Stimulated activated CD8-positive, alpha-beta memory T cell treated with anti-CD3 and anti-CD28 coated beads, Interleukin-2, amount 100 ng/mL, for 48 hours (primary cell): Measurements from ENCODE around the gene CACNB2.
"Not testable (repeated sequence)": the region's sequence is repeated elsewhere in the genome, so short reads cannot be mapped to it uniquely, and the experiment has no call there.

Experiments used
- DNase-seq, 2 donors: peaks; one replicate each; pipeline ENCODE4 v3.0.0-alpha.2; 2020; ENCODE audit warnings: low read depth in 2 of 2

Gene CACNB2

GRCh38 chr10:18197706-18198105, 57.5 kb downstream of the CACNB2 start:
- no peak for DNase-seq

- no peak for DNase-seq
Measured at GRCh38 chr10:18201877-18202276, 61.7 kb downstream of the CACNB2 start.

GRCh38 chr10:18202680-18203460, 62.6 kb downstream of the CACNB2 start:
- DNase-seq = no peak

- DNase-seq = no peak
Measured at GRCh38 chr10:18203471-18203870, 63.2 kb downstream of the CACNB2 start.

- no peak for DNase-seq
Measured at GRCh38 chr10:18204039-18204835, 64.0 kb downstream of the CACNB2 start.

- no peak for DNase-seq
Measured at GRCh38 chr10:18205098-18205834, 65.0 kb downstream of the CACNB2 start.

- not testable (repeated sequence) for DNase-seq
Measured at GRCh38 chr10:18208186-18208585, 68.0 kb downstream of the CACNB2 start.

GRCh38 chr10:18209241-18209640, 69.0 kb downstream of the CACNB2 start:
- DNase-seq = no peak

GRCh38 chr10:18210711-18211110, 70.5 kb downstream of the CACNB2 start:
- DNase-seq = no peak

GRCh38 chr10:18211862-18212261, 71.6 kb downstream of the CACNB2 start:
- DNase-seq = no peak

- no peak for DNase-seq
Measured at GRCh38 chr10:18213271-18213670, 73.0 kb downstream of the CACNB2 start.

- DNase-seq = no peak
Measured at GRCh38 chr10:18214691-18215563, 74.7 kb downstream of the CACNB2 start.

GRCh38 chr10:18216482-18216881, 76.3 kb downstream of the CACNB2 start:
- no peak for DNase-seq

- DNase-seq = no peak
Measured at GRCh38 chr10:18217577-18217976, 77.4 kb downstream of the CACNB2 start.

GRCh38 chr10:18219146-18219545, 78.9 kb downstream of the CACNB2 start:
- no peak for DNase-seq

GRCh38 chr10:18221123-18221522, 80.9 kb downstream of the CACNB2 start:
- DNase-seq = no peak

GRCh38 chr10:18221882-18222281, 81.7 kb downstream of the CACNB2 start:
- no peak for DNase-seq

GRCh38 chr10:18222866-18223265, 82.6 kb downstream of the CACNB2 start:
- DNase-seq = no peak

- DNase-seq = no peak
Measured at GRCh38 chr10:18223898-18224297, 83.7 kb downstream of the CACNB2 start.

- DNase-seq = no peak
Measured at GRCh38 chr10:18224626-18225445, 84.6 kb downstream of the CACNB2 start.

GRCh38 chr10:18226336-18226735, 86.1 kb downstream of the CACNB2 start:
- DNase-seq = no peak
